Measurements from ENCODE around the gene IL1RAPL2. TPM values are rescaled to one million over a fixed set of nuclear protein-coding genes. Genes with fewer than 3 reads are reported as not detected.

Gene IL1RAPL2
- total and polyA plus RNA-seq, 2 of the 4 experiments (the other 2 are of a cell fraction): 0.03 TPM; not detected in 1

DNA sequence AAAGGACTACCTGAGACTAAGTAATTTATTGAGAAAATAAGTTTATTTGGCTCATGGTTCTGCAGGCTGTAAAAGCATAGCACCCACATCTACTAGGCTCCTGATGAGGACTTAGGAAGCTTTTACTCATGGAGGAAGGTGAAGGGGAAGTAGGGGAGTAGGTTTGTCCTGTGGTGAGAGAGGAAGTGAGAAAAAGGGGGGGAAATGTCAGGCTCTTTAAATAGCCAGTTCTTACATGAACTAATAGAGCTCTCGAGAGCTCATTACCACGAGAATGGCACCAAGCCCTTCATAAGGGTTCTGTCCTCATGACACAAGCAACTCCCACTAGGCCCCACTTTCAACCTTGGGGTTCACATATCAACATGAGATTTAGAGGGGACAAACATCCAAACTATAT lies 1130.9 kb downstream of the IL1RAPL2 start:
- no peak for DNase-seq
- Histone ChIP-seq H3K79me1 (ENCODE audit: low read depth in 1 of 2, low read length in 2 of 2) (no peaks in the 10 kb centered on the region), H3K36me3 (ENCODE audit: control insufficient read depth, insufficient read depth, low read length) (no peaks in the 10 kb centered on the region), H3K27ac (ENCODE audit: insufficient read depth, low read length) (no peak overlapping the region), H2BK5ac (ENCODE audit: low read depth, low read length, poor library complexity, severe bottlenecking) (no peak overlapping the region), H3K4me3 (ENCODE audit: insufficient read depth, low read depth, low read length) (no peak overlapping the region), H2BK15ac (ENCODE audit: low read depth, low read length) (no peak overlapping the region), H3K23ac (ENCODE audit: low read depth, low read length) (no peak overlapping the region), H3K4me1 (ENCODE audit: control insufficient read depth, insufficient read depth, low read length) (no peaks in the 10 kb centered on the region), H2AFZ (replicated peaks; ENCODE audit: low read length, poor library complexity) (no peak overlapping the region), H3K56ac (ENCODE audit: extremely low read depth, insufficient read depth, low read length) (no peak overlapping the region), H3K14ac (replicated peaks; ENCODE audit: low read depth, low read length) (no peak overlapping the region), H3K27me3 (ENCODE audit: control insufficient read depth, insufficient read depth, low read length) (no peaks in the 10 kb centered on the region), H3K9me1 (ENCODE audit: insufficient read depth, low read length) (no peaks in the 10 kb centered on the region), H2BK120ac (ENCODE audit: low read depth, low read length) (no peak overlapping the region), H3K18ac (ENCODE audit: low read depth, low read length) (no peak overlapping the region), H3K4ac (ENCODE audit: low read depth, low read length) (no peak overlapping the region), H3K4me2 (ENCODE audit: low read depth, low read length) (no peak overlapping the region), H4K5ac (ENCODE audit: low read depth, low read length) (no peak overlapping the region), H4K8ac (ENCODE audit: low read depth in 2 of 2, low read length in 2 of 2) (no peak overlapping the region), H4K20me1 (ENCODE audit: insufficient read depth, low read length) (no peaks in the 10 kb centered on the region), H2BK20ac (ENCODE audit: low read depth, low read length) (no peak overlapping the region), H2AK9ac (replicated peaks; ENCODE audit: low read depth, low read length, poor library complexity) (no peak overlapping the region), H2AK5ac (ENCODE audit: low read depth, low read length) (no peak overlapping the region), H4K91ac (ENCODE audit: insufficient read depth, low read depth, low read length) (no peak overlapping the region), H3K9ac (ENCODE audit: low read depth, low read length) (no peak overlapping the region), H3K9me3 (ENCODE audit: control insufficient read depth, insufficient read depth, low read length) (no peaks in the 10 kb centered on the region)
- ChIA-PET POLR2A (ENCODE audit: unreplicated experiment) (no interaction called here), CTCF (no interaction called here)
- in situ Hi-C loops (cut with MboI; ENCODE audit: low sequenced_read_pairs): no loop called here
- dilution Hi-C loops (cut with HindIII; ENCODE audit: low sequenced_read_pairs, unreplicated experiment): no loop called here
- no TSS peak for BruUV-seq (replicated peaks)
- no peak for ATAC-seq (ENCODE audit: low read depth)
- no CpG with 5 or more reads among the region's 2 CpGs for WGBS, 2 experiments (ENCODE audit: extremely low coverage in 2 of 2, insufficient read length in 1 of 2)
- intact Hi-C loops (cut with micrococcal nuclease): no loop called here
- TF ChIP-seq RAD21 (IDR thresholded peaks at IDR 0.05; ENCODE audit: low read length): no peak
